HFFc6 (cell line): Measurements from ENCODE around the gene TCAIM. TPM values are rescaled to one million over a fixed set of nuclear protein-coding genes. Genes with fewer than 3 reads are reported as not detected.

ENCODE experiments used
- DNase-seq: peaks from one replicate; pipeline ENCODE4 v3.0.0-alpha.2; 2018
- H3K27ac Mint-ChIP-seq: 2 replicates; pipeline ENCODE4 v1.8.0; 2020; ENCODE audit warnings: mild to moderate bottlenecking, mixed read lengths
- H3K27me3 Mint-ChIP-seq: 2 replicates; pipeline ENCODE4 v1.8.0; 2021; ENCODE audit warnings: mild to moderate bottlenecking, moderate library complexity, mixed read lengths; ENCODE audit not compliant: insufficient read depth
- H3K36me3 Mint-ChIP-seq: 2 replicates; pipeline ENCODE4 v1.8.0; 2021; ENCODE audit warnings: low read depth, mixed read lengths
- H3K4me1 Mint-ChIP-seq: 2 replicates; pipeline ENCODE4 v1.8.0; 2020; ENCODE audit warnings: low read depth, mixed read lengths
- H3K4me3 Mint-ChIP-seq: 2 replicates; pipeline ENCODE4 v1.8.0; 2020; ENCODE audit warnings: mild to moderate bottlenecking, moderate library complexity, mixed read lengths
- H3K9me3 Mint-ChIP-seq: 2 replicates; pipeline ENCODE4 v1.8.0; 2020; ENCODE audit warnings: mild to moderate bottlenecking, mixed read lengths
- CTCF ChIP-seq: fragments of 200-600 bp; sonication (generic); IDR thresholded peaks from 2 replicates; pipeline ENCODE4 v1.5.0; 2021; ENCODE audit warnings: antibody characterized with exemption, mild to moderate bottlenecking
- total RNA-seq, 6 experiments: library from RNA; stranded (reverse); fragmentation: NEBNext Ultra II Directional; extraction: Animal tissue kit (Norgen Biotek cat#: 25700); gene quantifications; 2 replicates in 1 of 6; 3 replicates in 5 of 6; pipeline ENCODE4 v1.2.3, GENCODE V29; 2021

The TCAIM gene
- total RNA-seq, 6 experiments from 2014 or later, result 18.4 to 22.4 (median 20.4) TPM

GRCh38 chr3:44409640-44410410, 71.3 kb downstream of the TCAIM start:
- TF ChIP-seq CTCF, result no peak
- Mint-ChIP-seq H3K36me3 (no peaks in the 10 kb centered on the region), H3K27ac (no peak overlapping the region), H3K4me1 (no peaks in the 10 kb centered on the region), H3K27me3 (no peaks in the 10 kb centered on the region; the same call in 1 of the 2 replicates), H3K9me3 (no peaks in the 10 kb centered on the region), H3K4me3 (no peak overlapping the region)
- DNase-seq, result no peak

DNA sequence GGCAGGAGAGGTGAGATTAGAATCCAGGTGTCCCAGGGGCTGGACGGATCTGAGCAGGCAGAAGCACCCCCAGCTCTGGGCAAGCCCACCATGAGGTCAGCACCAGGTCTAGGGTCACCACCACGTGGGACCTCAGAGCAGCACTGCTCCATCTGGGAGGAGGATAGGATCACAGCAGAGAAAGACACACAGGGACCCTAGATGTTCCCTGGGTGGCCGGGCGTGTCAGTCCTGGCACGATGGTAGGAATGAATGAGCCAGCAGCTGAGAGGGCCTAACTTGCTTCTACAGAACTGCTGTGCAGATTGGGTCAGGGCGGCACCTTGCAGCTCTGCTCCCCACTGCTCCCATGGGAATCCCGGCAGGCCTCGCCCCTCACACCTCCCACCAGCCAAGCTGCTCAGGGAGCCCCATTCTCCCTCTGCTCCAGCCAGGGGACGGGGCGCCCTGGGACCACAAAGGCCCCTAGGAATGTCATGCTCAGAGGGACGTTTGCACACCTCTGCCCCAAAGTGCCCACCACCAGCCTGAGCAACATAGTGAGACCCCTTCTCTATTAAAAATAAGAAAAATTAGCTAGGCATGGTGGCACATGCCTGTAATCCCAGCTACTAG, 72.6 kb downstream of the TCAIM start:
- no peak for DNase-seq
- H3K27ac Mint-ChIP-seq, result no peak overlapping the region
- H3K36me3 Mint-ChIP-seq, result no peaks in the 10 kb centered on the region
- no peaks in the 10 kb centered on the region for H3K9me3 Mint-ChIP-seq
- H3K4me1 Mint-ChIP-seq, result no peaks in the 10 kb centered on the region
- TF ChIP-seq CTCF, result no peak
- no peak overlapping the region for H3K4me3 Mint-ChIP-seq
- H3K27me3 Mint-ChIP-seq, result no peaks in the 10 kb centered on the region; the same call in 1 of the 2 replicates

GRCh38 chr3:44412365-44412764, 73.8 kb downstream of the TCAIM start:
- Mint-ChIP-seq H3K27ac (no peak overlapping the region), H3K36me3 (no peaks in the 10 kb centered on the region), H3K4me1 (no peaks in the 10 kb centered on the region), H3K4me3 (no peak overlapping the region), H3K9me3 (no peaks in the 10 kb centered on the region), H3K27me3 (peaks cover 5% of the 10 kb centered on the region)
- TF ChIP-seq CTCF, result no peak
- DNase-seq, result no peak

DNA sequence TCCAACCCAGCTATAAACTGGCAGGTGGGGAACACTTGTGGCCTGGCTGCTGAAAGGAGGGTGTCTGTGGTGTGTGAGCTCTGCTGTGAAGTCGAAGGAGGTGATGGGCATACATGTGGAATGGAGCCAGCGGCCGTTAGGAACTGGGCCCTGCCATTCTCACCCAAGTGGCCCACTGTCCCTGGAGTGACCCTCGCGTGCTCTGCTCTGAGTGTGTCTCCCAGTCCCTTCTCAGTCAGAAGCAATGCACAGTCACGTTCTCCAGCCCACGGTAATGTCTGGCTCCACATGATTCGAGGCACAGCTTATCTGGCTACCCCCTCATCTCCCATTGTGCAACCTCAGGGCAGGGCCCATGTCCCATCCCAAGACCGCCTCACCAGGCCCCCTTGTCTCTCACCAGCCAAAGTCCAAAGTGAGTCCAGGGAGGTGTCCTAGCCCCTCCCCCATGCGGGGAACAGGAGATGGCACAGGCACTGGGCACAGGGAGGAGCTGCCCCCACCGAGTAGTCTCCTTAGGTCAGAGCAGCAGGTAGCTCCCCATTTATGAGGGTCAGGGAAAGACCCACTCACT, 76.0 kb downstream of the TCAIM start:
- H3K27ac Mint-ChIP-seq, result no peak overlapping the region
- no peaks in the 10 kb centered on the region for H3K36me3 Mint-ChIP-seq
- no peaks in the 10 kb centered on the region for H3K4me1 Mint-ChIP-seq
- no peaks in the 10 kb centered on the region for H3K9me3 Mint-ChIP-seq
- TF ChIP-seq CTCF, result no peak
- peaks cover 8% of the 10 kb centered on the region for H3K27me3 Mint-ChIP-seq
- no peak overlapping the region for H3K4me3 Mint-ChIP-seq
- no peak for DNase-seq

DNA sequence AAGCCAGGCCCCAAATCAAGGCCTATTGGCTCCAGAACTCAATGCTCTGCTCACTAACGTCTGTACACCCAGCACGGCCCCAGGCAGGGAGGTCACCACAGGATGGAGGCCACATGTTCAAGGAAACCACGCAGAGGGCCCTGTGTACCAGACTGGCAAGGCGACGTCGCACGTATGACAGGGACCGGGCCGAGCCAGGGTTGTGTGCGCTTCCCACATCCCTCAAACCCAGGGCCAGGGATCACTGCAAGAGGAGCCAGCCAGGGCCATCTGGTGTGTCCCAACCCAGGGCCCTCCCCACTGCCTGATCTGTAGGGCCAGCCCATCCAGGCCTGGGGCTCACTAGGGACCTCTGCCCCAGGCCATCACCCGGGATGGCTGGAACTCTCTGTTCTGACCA, 76.9 kb downstream of the TCAIM start:
- no peak for DNase-seq
- peaks cover 10% of the 10 kb centered on the region for H3K27me3 Mint-ChIP-seq
- no peaks in the 10 kb centered on the region for H3K9me3 Mint-ChIP-seq
- no peak overlapping the region for H3K27ac Mint-ChIP-seq
- no peak for TF ChIP-seq CTCF
- no peaks in the 10 kb centered on the region for H3K4me1 Mint-ChIP-seq
- no peak overlapping the region for H3K4me3 Mint-ChIP-seq
- no peaks in the 10 kb centered on the region for H3K36me3 Mint-ChIP-seq
